Astrocyte of the spinal cord (primary cell): ENCODE data around the gene CD226.

ENCODE experiments used
- DNase-seq: peaks from one replicate; pipeline ENCODE4 v3.0.0; 2011; ENCODE audit warnings: low read depth, low spot score
- H3K4me3 ChIP-seq: 2 replicates; pipeline ENCODE4 v1.5.1; 2011; ENCODE audit warnings: low read depth, mild to moderate bottlenecking, low read length, moderate library complexity
- in situ Hi-C: cut with HindIII; loops from 2 replicates; pipeline ENCODE4 v1.10.0; 2017; ENCODE audit warnings: low sequenced_read_pairs
- TF ChIP-seq, protein P1 (sequence below): IDR thresholded peaks from 2 replicates; pipeline ENCODE4 v1.5.1; 2012; ENCODE audit warnings: low read depth, mild to moderate bottlenecking, low read length, inconsistent platforms

Gene CD226

DNA sequence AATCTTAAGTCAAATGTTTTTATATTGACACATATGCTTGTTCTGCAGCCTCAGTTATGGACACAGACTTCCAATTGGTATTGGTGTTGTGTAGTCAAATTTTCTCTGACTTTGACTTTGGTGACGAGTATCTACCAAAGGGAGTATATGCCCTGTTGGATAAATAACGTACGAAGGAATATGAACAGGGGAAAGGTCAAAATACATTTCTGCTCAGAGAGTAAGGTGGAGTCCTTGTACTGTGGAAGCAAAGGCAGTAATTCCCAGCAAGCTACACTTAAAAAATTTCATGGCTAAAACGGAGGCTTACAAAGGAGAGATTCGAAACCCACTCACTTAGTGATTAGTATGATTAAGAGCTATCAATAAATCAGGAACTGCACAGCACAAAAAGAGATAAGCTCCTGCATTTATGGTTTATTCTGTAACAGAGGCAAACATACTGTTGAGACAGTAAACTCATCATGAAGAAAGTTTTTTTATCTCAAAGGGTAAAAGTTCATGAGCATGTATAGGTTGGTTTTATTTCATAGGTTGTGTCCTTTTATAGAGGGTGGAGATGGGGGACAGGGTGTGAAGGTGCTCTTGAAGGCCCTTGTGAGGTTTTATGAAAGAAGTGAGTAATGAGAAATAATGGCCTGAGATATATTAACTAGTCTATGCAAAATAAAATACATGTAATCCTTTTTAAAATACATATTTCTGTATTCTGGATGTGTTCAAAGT lies 142.7 kb downstream of the CD226 start:
- in situ Hi-C loops = no loop called here
- H3K4me3 ChIP-seq = no peak overlapping the region
- DNase-seq = no peak
- TF ChIP-seq, protein P1, sequence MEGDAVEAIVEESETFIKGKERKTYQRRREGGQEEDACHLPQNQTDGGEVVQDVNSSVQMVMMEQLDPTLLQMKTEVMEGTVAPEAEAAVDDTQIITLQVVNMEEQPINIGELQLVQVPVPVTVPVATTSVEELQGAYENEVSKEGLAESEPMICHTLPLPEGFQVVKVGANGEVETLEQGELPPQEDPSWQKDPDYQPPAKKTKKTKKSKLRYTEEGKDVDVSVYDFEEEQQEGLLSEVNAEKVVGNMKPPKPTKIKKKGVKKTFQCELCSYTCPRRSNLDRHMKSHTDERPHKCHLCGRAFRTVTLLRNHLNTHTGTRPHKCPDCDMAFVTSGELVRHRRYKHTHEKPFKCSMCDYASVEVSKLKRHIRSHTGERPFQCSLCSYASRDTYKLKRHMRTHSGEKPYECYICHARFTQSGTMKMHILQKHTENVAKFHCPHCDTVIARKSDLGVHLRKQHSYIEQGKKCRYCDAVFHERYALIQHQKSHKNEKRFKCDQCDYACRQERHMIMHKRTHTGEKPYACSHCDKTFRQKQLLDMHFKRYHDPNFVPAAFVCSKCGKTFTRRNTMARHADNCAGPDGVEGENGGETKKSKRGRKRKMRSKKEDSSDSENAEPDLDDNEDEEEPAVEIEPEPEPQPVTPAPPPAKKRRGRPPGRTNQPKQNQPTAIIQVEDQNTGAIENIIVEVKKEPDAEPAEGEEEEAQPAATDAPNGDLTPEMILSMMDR = no peak
